Stimulated activated CD8-positive, alpha-beta memory T cell treated with anti-CD3 and anti-CD28 coated beads, Interleukin-7, amount 100 ng/mL, for 48 hours (primary cell): Measurements from ENCODE around the gene RSPH1.

ENCODE experiments used
- DNase-seq, 2 donors: peaks; one replicate each; pipeline ENCODE4 v3.0.0-alpha.2; 2020; ENCODE audit warnings: low read depth in 1 of 2; ENCODE audit errors: extremely low read depth in 1 of 2

RSPH1 gene

DNA sequence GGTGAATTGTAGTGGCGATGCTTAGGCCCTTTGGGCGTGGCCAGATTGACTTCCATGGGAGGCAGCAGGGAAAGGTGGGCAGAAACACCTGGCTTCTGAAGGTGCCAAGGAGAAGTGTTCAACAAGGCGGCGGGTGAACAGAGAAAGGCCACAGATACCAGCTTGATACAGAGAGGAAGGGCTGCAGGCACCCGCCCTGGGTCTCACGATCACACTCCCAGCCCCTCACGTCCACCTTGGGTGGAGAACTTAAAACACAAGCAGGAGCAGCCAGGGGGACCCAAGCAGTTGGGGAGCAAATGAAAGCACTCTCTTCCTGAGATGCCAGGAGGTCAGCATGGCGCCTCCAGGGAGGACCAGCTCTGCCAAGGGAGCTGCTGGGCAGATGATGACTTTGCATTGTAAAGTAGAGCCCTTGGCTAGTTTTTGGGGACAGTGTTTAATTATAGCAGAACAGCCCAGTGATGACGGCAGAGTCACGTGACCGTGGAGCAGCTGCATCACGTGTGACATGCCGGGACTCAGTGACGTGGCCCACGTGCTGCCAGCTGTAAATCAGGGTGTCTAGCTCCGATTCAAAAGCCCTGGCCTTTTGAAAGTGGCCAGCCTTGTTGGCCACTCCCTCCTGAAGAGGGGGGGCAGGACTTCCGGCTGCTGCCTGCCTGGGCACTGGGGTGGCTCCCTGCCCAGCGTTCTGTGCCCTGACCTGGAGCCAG is 36.6 kb upstream of the RSPH1 start:
- DNase-seq: no peak

- no peak for DNase-seq
Measured at GRCh38 chr21:42531771-42532170, 35.7 kb upstream of the RSPH1 start.

- no peak for DNase-seq
Measured at GRCh38 chr21:42530167-42530518, 34.1 kb upstream of the RSPH1 start.

- DNase-seq: peak in 1 of 2 donors; percentile 41
Measured at GRCh38 chr21:42527489-42528158, 31.6 kb upstream of the RSPH1 start.

DNA sequence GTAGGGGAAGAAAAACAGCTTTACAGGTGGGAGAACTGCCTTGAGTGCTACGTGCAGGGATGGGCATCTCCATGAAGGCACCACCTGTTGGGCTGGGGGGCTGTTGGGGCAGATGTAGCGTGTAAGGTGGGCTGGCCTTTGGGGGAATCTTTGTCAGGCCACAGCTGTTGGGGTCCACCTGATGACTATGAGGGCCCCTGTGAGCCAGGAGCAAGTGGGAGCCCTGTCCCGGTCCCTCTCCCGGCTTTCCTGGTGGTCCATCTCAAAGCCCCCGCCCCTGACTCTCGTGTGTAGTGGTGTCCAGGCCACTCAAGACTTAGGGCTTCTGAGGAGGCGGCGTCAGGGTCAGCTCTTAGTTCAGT is 31.1 kb upstream of the RSPH1 start:
- DNase-seq: no peak

DNA sequence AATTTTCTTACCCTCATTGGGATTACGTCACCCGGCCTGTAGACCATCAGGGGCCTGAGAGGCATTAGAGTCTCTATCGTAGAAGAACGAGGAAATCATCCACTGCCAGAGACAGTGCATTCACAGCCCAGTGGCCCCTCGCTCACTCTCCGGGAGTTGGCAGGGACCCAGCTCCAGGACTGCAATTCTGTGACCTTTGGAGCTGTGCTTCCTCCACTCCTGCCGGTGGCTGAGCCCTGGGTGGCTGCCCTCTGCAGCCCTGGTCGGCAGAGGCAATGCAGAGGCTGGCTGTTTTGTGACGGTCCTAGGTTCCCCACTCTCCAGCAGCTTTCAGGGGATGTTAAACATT is 30.3 kb upstream of the RSPH1 start:
- no peak for DNase-seq

DNA sequence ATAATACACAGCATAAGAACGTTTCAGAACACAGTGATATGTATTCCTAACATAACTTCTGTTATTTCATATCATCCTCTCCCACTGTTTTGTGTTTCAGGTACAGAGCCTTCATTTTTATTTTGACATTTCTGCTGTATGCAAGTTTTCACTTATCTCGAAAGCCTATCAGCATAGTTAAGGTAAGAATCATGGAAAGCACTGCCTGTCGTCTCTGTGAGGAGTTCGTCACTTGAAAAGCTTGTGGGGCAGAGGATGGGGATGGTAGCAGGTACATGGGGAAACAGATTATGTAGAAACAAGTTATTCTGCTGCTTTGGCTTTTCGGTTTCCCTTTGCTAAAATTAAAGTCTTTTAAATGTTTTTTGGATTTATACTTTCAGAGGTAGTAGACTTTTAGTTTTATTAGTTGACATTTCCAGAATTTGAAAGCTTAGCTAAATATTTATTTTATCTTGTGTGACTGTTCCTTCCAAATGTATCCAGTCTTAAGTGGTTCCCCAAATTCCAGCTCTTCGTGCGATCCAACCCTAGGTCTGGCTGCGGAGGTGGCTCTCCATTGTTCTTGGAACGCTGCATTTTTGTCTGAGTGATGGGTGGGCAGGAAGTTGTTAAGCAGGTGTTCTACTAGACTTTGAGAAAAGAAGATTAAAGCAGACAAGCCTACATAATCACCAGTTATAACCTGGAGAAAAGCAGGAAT is 29.8 kb upstream of the RSPH1 start:
- DNase-seq: no peak

- no peak for DNase-seq
Measured at GRCh38 chr21:42525029-42525581, 29.1 kb upstream of the RSPH1 start.

DNA sequence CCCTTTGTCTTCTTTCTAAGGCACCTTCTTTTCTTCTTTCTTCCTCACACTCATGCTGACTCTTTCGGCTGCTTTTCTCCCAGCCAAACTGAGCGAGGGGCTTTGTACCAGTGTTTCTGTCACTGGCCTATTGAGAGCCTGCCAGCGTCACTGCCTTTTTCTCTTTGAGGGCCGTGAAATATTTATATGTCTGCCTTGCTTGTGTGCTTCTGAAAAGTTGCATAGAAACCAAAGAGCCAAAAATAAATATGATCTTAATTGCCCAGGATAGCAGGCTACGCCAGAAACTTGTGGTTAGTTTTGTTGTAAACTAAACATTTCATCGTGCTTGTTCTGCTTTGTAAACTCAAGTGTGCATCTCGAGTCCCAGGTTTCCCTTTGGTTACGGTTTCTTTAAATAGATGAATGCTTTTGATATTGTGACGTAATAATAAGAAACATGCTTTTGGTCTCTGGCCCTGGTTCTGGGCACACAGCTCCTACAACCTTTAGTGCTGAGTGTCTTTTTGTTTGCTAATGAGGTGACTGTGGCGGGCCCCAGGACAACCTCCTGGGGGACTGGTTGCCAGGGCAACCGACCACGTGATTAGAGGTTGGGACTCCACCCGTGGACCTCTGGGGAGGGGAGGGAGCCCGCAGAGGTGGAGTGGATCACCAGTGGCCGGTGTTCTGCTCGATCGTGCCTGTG is 28.5 kb upstream of the RSPH1 start:
- no peak for DNase-seq

- DNase-seq: no peak
Measured at GRCh38 chr21:42523941-42524340, 27.9 kb upstream of the RSPH1 start.

DNA sequence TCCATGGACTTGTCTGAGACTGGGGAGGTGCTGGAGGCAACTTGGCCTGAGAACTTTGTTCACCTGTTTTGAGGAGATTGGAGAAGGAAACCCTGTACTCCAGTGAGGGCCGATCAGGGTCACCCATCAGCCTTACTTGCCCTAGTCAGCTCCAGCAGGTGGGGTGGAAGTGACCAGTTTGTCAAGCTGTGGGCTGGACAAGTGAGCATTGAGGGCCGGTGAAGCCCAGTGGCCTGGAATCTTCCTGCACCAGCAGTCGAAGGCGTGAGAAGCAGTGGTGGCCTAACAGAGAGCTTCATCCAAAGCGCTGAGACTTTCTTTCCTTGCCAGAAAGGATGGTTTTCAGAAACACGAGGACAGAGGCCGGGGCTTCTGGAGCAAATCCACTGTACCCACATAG is 27.2 kb upstream of the RSPH1 start:
- DNase-seq: no peak

GRCh38 chr21:42522771-42523170 is 26.7 kb upstream of the RSPH1 start:
- no peak for DNase-seq

DNA sequence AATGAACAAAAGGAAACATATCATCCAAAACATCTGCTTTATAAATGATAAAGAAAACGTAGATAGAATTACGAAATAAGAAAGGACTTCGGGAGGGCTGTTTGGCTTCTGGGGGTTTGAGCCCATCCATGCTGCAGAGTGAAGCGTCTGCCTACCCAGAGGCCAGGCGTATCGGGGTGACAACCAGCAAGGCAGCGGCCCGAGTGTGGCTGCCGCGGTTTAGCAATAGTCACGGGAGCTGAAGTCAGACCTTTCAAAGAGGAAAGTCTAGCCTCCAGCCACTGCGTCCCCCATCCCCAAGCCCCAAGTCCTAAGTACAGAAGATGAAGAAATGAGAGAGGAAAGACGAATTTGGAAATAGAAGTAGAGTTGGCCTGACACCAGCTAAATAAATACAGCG is 26.2 kb upstream of the RSPH1 start:
- no peak for DNase-seq

DNA sequence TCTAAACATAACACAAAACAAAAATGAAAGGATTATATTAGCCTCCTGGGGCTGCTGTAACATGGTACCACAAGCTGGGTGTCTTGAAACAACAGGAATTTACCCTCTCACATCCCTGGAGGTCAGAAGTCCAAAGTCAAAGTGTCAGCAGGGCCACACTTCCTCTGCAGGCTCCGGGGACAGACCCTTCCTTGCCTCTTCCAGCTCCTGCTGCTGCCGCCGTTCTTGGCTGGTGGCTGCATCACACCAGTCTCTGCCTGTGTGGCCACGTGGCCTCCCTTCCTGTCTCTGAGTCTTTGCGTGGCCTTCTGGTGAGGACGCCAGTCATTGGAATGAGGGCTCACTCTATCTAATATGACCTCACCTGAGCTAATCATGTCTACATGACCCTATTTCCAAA is 25.8 kb upstream of the RSPH1 start:
- no peak for DNase-seq

DNA sequence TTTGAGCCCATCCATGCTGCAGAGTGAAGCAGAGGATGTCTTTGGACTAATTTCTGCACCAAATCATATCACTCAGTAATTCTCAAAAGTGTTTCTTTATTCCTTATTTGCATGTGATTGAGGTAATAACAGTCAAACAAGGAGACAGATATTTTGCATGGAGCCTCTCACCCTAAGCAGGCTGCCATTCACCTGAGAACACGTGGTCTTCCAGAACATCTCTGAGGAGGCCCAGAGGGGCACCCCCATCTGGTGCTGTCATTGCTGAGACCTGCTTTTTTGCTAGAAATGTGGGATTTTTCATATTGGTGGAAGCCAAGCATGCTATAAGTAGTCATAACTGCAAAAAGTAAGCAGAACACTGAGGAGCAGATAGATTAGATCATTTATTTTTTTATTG is 25.4 kb upstream of the RSPH1 start:
- DNase-seq: no peak

DNA sequence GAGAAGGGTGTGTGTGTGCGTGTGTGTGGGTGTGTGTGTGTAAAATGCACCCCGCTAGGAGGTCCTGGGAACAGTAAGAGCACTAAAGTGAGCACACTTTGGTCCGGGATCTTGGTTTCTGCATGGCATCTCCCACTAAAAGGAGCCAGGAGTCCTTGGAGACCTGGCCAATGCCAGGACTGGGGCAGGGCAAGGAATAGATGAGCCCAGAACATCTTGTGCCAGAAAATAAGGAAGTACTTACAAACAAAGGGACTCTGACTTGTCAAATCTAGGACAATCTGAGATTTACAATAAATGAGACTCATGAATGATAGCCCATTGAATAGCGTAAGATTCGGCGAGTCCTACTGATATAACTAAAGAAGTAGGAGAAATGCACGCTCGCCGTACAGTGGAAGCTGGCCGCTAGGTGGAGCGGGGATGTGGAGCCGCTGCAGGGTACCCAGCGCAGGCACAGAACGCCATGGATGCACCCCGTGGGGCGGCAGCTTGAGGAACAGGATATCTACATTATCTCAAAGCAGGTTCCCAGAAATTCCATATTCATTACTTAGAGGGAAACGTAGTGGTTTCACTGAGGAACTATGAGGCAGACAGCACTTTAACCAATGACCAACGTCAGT is 24.7 kb upstream of the RSPH1 start:
- DNase-seq: no peak

DNA sequence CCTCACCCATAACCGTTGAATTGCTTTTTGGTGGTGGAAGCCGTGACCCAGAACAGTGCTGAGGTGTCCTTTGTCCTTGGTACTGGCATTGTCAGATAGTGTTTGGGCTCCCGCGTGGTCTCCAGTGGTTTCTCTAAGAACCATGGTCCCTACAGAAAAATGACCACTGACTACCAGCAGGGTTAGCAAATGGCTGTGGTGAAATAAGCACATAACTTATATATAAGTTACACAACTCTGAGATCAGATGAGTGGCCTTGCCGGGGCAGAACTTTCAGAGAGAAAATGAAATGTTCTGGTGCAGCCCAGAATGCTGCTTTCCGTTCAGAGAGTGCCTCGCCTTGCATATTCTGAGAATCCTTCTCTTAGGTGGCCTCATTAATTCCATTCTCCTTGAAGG is 22.6 kb upstream of the RSPH1 start:
- DNase-seq: no peak

- DNase-seq: no peak
Measured at GRCh38 chr21:42518215-42518614, 22.2 kb upstream of the RSPH1 start.

- DNase-seq: no peak
Measured at GRCh38 chr21:42515708-42516502, 19.9 kb upstream of the RSPH1 start.

DNA sequence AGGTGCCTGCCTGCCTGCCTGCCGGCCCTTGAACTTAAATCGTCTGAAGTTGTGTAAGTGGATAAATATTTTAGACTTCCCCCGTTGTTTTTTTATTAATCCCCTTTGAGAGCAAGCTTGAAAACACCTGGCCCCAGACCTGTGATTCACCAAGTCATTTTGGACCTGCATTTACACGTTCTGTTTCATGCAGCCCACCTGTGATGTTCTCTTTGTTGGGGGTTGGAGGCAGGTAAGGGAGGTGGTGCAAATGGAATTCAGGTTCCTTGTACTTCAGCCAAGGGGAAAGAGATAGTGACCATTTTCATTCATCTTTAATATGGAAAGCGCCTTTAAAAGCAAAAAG is 18.8 kb upstream of the RSPH1 start:
- DNase-seq: no peak
